ENCODE data around the gene HCRT.

GRCh38 chr17:42185621-42185930 is 324 bp upstream of the HCRT start:
- TF ChIP-seq CTCF (tag by site-specific recombination; IDR thresholded peaks at IDR 0.05): no peak
- no peak for TF ChIP-seq ZNF670 (tag by site-specific recombination; IDR thresholded peaks at IDR 0.05; ENCODE audit: low read depth)
- TF ChIP-seq ZNF221 (tag by site-specific recombination; IDR thresholded peaks at IDR 0.05; ENCODE audit: borderline replicate concordance): no peak
- no peak for TF ChIP-seq ZNF121 (tag by site-specific recombination; IDR thresholded peaks at IDR 0.05)

Measured in HEK293 (cell line).